PC-3 (cell line): ENCODE data around the gene FCSK. TPM values are rescaled to one million over a fixed set of nuclear protein-coding genes. Genes with fewer than 3 reads are reported as not detected.

ENCODE experiments used
- ATAC-seq: fragments of 200-7000 bp; cut with Tn5 transposase; 2 replicates; pipeline ENCODE4 v1.9.1; 2020; ENCODE audit warnings: mild to moderate bottlenecking, moderate library complexity
- BruUV-seq: library from RNA; stranded (reverse); fragments of 400-500 nt; replicated peaks from 2 replicates; lab custom pipeline; 2021; lab: Mats Ljungman, UMichigan
- CTCF ChIA-PET: fragments of 300-600 bp; sonication (Branson Sonifier 250); formaldehyde crosslinking; loops from one replicate; lab custom pipeline; 2022; ENCODE audit warnings: antibody characterized with exemption; lab: Charles Lee
- POLR2A ChIA-PET: fragments of 300-600 bp; sonication (Branson Sonifier 250); formaldehyde crosslinking; loops from one replicate; lab custom pipeline; 2022; ENCODE audit warnings: antibody characterized with exemption; ENCODE audit not compliant: unreplicated experiment; lab: Charles Lee
- DNase-seq: peaks from one replicate; pipeline ENCODE4 v3.0.0-alpha.2; 2015
- H2AFZ ChIP-seq: fragments of 300-600 bp; sonication (generic); 2 replicates; pipeline ENCODE4 v1.6.0; 2016; ENCODE audit warnings: antibody characterized with exemption, low read length
- H3F3A ChIP-seq: fragments of 300-600 bp; sonication (generic); one replicate; pipeline ENCODE4 v1.6.0; 2017; ENCODE audit warnings: antibody characterized with exemption, low read length, control low read depth, mild to moderate bottlenecking; ENCODE audit not compliant: unreplicated experiment
- H3K27ac ChIP-seq: fragments of 300-600 bp; sonication (generic); 2 replicates; pipeline ENCODE4 v1.5.1; 2016; ENCODE audit warnings: mild to moderate bottlenecking, low read length
- H3K27me3 ChIP-seq: fragments of 300-600 bp; sonication (generic); 2 replicates; pipeline ENCODE4 v1.6.1; 2016; ENCODE audit warnings: low read length, mixed read lengths
- H3K36me3 ChIP-seq: fragments of 300-600 bp; sonication (generic); 2 replicates; pipeline ENCODE4 v1.6.1; 2016; ENCODE audit warnings: low read depth, mixed run types, low read length, mixed read lengths
- H3K4me1 ChIP-seq: fragments of 300-600 bp; sonication (generic); 2 replicates; pipeline ENCODE4 v1.5.1; 2016; ENCODE audit warnings: low read length; ENCODE audit not compliant: insufficient read depth
- H3K4me2 ChIP-seq: fragments of 300-600 bp; sonication (generic); 2 replicates; pipeline ENCODE4 v1.6.0; 2016; ENCODE audit warnings: low read length
- H3K4me3 ChIP-seq: fragments of 300-600 bp; sonication (generic); 2 replicates; pipeline ENCODE4 v1.5.1; 2016; ENCODE audit warnings: mild to moderate bottlenecking, low read length, mixed read lengths
- H3K79me2 ChIP-seq: fragments of 300-600 bp; sonication (generic); 2 replicates; pipeline ENCODE4 v1.6.1; 2017; ENCODE audit warnings: low read length, mixed read lengths
- H3K9ac ChIP-seq: fragments of 300-600 bp; sonication (generic); 2 replicates; pipeline ENCODE4 v1.6.0; 2016; ENCODE audit warnings: mild to moderate bottlenecking, low read length
- H3K9me2 ChIP-seq: fragments of 300-600 bp; sonication (generic); replicated peaks from 2 replicates; pipeline ENCODE4 v1.6.1; 2016; ENCODE audit warnings: mixed run types, low read length, mixed read lengths
- H3K9me3 ChIP-seq: fragments of 300-600 bp; sonication (generic); 2 replicates; pipeline ENCODE4 v1.6.1; 2016; ENCODE audit warnings: low read length, mixed read lengths
- H4K20me1 ChIP-seq: fragments of 300-600 bp; sonication (generic); 2 replicates; pipeline ENCODE4 v1.6.1; 2016; ENCODE audit warnings: low read length, mixed read lengths
- CTCF ChIP-seq: fragments of 300-600 bp; sonication (generic); conservative IDR thresholded peaks from 2 replicates; pipeline ENCODE4 v1.5.1; 2017; ENCODE audit warnings: antibody characterized with exemption, low read depth, mild to moderate bottlenecking, low read length
- EZH2 ChIP-seq: fragments of 300-600 bp; sonication (generic); IDR thresholded peaks from one replicate; pipeline ENCODE4 v1.6.1; 2017; ENCODE audit warnings: antibody characterized with exemption, mild to moderate bottlenecking, low read length; ENCODE audit not compliant: unreplicated experiment
- EZH2phosphoT487 ChIP-seq: fragments of 300-600 bp; sonication (generic); IDR thresholded peaks from 2 replicates; pipeline ENCODE4 v1.6.1; 2018; ENCODE audit warnings: mild to moderate bottlenecking, antibody characterized with exemption, low read length, borderline replicate concordance
- intact Hi-C: fragments of 100-400 bp; cut with micrococcal nuclease; formaldehyde crosslinking; loops from 2 replicates; pipeline ENCODE4 v1.9.0; 2023
- total RNA-seq: library from RNA; depleted of rRNA; stranded (reverse); fragments of >200 nt; gene quantifications from 2 replicates; pipeline ENCODE4 v1.2.3, GENCODE V29; 2014

The FCSK gene
- total RNA-seq, 1 experiment from 2014 or later: 11.7 TPM

DNA sequence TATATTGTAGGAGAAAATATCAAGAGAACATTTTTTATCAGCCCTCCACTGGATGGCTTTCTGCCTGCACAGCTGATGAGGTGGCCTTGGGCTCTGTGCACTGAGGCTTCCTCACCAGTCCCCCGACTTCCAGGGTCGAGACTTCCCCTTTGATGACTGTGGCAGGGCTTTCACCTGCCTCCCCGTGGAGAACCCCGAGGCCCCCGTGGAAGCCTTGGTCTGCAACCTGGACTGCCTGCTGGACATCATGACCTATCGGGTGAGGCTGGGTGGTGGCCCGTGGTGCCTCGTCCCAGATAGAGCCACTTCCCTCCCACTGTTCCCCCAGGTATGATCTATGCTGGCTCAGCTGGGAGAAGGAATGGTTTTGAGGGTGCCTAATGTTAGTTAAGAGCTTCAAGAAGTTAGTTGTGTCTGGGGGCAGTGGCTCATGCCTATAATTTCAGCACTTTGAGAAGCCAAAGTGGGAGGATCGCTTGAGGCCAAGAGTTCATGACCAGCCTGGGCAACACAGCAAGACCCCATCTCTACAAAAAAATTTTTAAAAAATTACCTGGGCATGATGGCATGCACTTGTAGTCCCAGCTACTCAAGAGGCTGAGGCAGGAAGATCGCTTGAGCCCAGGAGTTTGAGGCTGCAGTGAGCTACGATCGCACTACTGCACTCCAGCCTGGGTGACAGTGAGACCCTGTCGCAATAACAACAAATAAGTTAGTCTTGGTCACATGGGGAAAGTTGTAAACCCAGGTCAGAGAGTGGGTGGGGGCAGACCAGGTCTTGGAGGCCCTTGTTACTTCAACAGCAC lies 11.8 kb downstream of the FCSK start:
- no peaks in the 10 kb centered on the region for H3K36me3 ChIP-seq
- no peak overlapping the region for H2AFZ ChIP-seq
- no peak for DNase-seq
- TF ChIP-seq EZH2 (no peak), CTCF (no peak), EZH2phosphoT487 (no peak)
- ChIA-PET POLR2A (no interaction called here), CTCF (no interaction called here)
- H3K4me2 ChIP-seq: no peak overlapping the region
- H3K9me2 ChIP-seq: no peaks in the 10 kb centered on the region
- no TSS peak for BruUV-seq
- H3K4me1 ChIP-seq: no peaks in the 10 kb centered on the region
- H3K9ac ChIP-seq: no peak overlapping the region
- no peak overlapping the region for H3K4me3 ChIP-seq
- no peaks in the 10 kb centered on the region for H3K27me3 ChIP-seq
- intact Hi-C loops: no loop called here
- H4K20me1 ChIP-seq: no peaks in the 10 kb centered on the region
- no peak for ATAC-seq
- no peaks in the 10 kb centered on the region for H3K9me3 ChIP-seq
- no peak overlapping the region for H3K27ac ChIP-seq
- H3K79me2 ChIP-seq: no peaks in the 10 kb centered on the region
- no peaks in the 10 kb centered on the region for H3F3A ChIP-seq

DNA sequence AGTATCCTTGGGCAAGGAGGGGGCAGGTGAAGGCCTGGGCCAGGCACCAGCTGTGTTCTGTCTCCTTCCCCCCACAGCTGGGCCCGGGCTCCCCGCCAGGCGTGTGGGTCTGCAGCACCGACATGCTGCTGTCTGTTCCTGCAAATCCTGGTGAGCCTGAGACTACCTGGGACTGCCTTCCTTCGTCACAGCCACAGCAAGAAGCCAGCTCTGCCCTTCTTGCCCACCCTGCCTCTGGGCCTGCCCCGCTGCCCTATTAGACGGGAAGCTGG lies 12.3 kb downstream of the FCSK start:
- ATAC-seq (no peak), DNase-seq (no peak)
- H3K79me2 ChIP-seq: no peaks in the 10 kb centered on the region
- H4K20me1 ChIP-seq: no peaks in the 10 kb centered on the region
- POLR2A ChIA-PET: no interaction called here
- H3F3A ChIP-seq: no peaks in the 10 kb centered on the region
- H3K9me2 ChIP-seq: no peaks in the 10 kb centered on the region
- intact Hi-C loops: no loop called here
- CTCF ChIA-PET: no interaction called here
- H3K4me2 ChIP-seq: no peak overlapping the region
- no peaks in the 10 kb centered on the region for H3K4me1 ChIP-seq
- H3K4me3 ChIP-seq: no peak overlapping the region
- no TSS peak for BruUV-seq
- no peak overlapping the region for H3K27ac ChIP-seq
- H3K9ac ChIP-seq: no peak overlapping the region
- TF ChIP-seq EZH2: no peak
- TF ChIP-seq EZH2phosphoT487: no peak
- no peak for TF ChIP-seq CTCF
- H3K9me3 ChIP-seq: no peaks in the 10 kb centered on the region
- H2AFZ ChIP-seq: no peak overlapping the region
- no peaks in the 10 kb centered on the region for H3K27me3 ChIP-seq
- H3K36me3 ChIP-seq: no peaks in the 10 kb centered on the region

DNA sequence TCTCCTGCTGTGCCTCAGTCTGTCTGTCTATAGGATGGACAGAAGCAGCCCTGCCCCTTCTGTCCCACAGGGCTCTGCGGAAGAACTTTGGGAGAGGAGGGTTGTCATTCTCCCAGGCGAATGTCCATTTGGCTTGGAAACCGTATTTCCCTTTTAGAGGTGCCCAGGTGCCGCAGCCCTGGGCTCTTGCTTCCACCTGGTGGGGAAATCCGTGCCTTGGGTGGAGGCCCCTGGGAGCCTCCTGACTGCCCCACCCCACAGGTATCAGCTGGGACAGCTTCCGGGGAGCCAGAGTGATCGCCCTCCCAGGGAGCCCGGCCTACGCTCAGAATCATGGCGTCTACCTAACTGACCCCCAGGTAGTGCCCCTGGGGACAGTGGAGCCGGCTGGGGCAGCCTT lies 12.7 kb downstream of the FCSK start:
- Histone ChIP-seq H3F3A (no peaks in the 10 kb centered on the region), H3K36me3 (no peaks in the 10 kb centered on the region), H3K9ac (no peak overlapping the region), H3K27me3 (no peaks in the 10 kb centered on the region), H4K20me1 (no peaks in the 10 kb centered on the region), H3K4me3 (no peak overlapping the region), H2AFZ (no peak overlapping the region), H3K4me2 (no peak overlapping the region), H3K79me2 (no peaks in the 10 kb centered on the region), H3K9me2 (no peaks in the 10 kb centered on the region), H3K4me1 (no peaks in the 10 kb centered on the region), H3K9me3 (no peaks in the 10 kb centered on the region), H3K27ac (no peak overlapping the region)
- BruUV-seq: no TSS peak
- ATAC-seq (no peak), DNase-seq (no peak)
- CTCF ChIA-PET: no interaction called here
- POLR2A ChIA-PET: no interaction called here
- intact Hi-C loops: no loop called here
- TF ChIP-seq CTCF (no peak), EZH2phosphoT487 (no peak), EZH2 (no peak)
